Endodermal cell (in vitro differentiated cells): ENCODE data around the gene KIAA1671. TPM values are rescaled to one million over a fixed set of nuclear protein-coding genes. Genes with fewer than 3 reads are reported as not detected.

Experiments
- DNase-seq: peaks from one replicate; pipeline ENCODE4 v3.0.0-alpha.2; 2017
- H3K27ac ChIP-seq: 2 replicates; pipeline ENCODE4 v1.5.1; 2013; ENCODE audit warnings: mild to moderate bottlenecking, low read depth, low read length, moderate library complexity
- H3K27me3 ChIP-seq: 2 replicates; pipeline ENCODE4 v1.6.1; 2013; ENCODE audit warnings: mild to moderate bottlenecking, low read length, moderate library complexity; ENCODE audit not compliant: insufficient read depth, control insufficient read depth, poor library complexity, severe bottlenecking
- H3K36me3 ChIP-seq: 2 replicates; pipeline ENCODE4 v1.7.0; 2013; ENCODE audit warnings: mild to moderate bottlenecking, low read length, moderate library complexity; ENCODE audit not compliant: control insufficient read depth, insufficient read depth
- H3K4me1 ChIP-seq: one replicate; pipeline ENCODE4 v1.7.0; 2013; ENCODE audit warnings: low read length; ENCODE audit not compliant: control insufficient read depth, insufficient read depth
- H3K4me3 ChIP-seq: 2 replicates; pipeline ENCODE4 v1.5.1; 2013; ENCODE audit warnings: mild to moderate bottlenecking, low read length, moderate library complexity
- H3K9ac ChIP-seq: 2 replicates; pipeline ENCODE4 v1.6.1; 2013; ENCODE audit warnings: mild to moderate bottlenecking, low read length, moderate library complexity; ENCODE audit not compliant: poor library complexity, severe bottlenecking; ENCODE audit errors: extremely low read depth
- H3K9me3 ChIP-seq: 2 replicates; pipeline ENCODE4 v1.6.1; 2013; ENCODE audit warnings: mild to moderate bottlenecking, low read length, moderate library complexity; ENCODE audit not compliant: control insufficient read depth
- H3K27ac Mint-ChIP-seq: 2 replicates; pipeline ENCODE4 v1.8.0; 2020; ENCODE audit warnings: mixed read lengths
- H3K27me3 Mint-ChIP-seq: 2 replicates; pipeline ENCODE4 v1.8.0; 2021; ENCODE audit warnings: mild to moderate bottlenecking, mixed read lengths; ENCODE audit not compliant: insufficient read depth
- H3K36me3 Mint-ChIP-seq: 2 replicates; pipeline ENCODE4 v1.8.0; 2020; ENCODE audit warnings: low read depth, mixed read lengths
- H3K4me1 Mint-ChIP-seq: 2 replicates; pipeline ENCODE4 v1.8.0; 2020; ENCODE audit warnings: mixed read lengths
- H3K4me3 Mint-ChIP-seq: 2 replicates; pipeline ENCODE4 v1.8.0; 2020; ENCODE audit warnings: mild to moderate bottlenecking, moderate library complexity, mixed read lengths
- H3K9me3 Mint-ChIP-seq: 2 replicates; pipeline ENCODE4 v1.8.0; 2020; ENCODE audit warnings: mild to moderate bottlenecking, mixed read lengths
- CTCF ChIP-seq: fragments of 200-600 bp; sonication (generic); conservative IDR thresholded peaks from 2 replicates; pipeline ENCODE4 v1.5.0; 2021; ENCODE audit warnings: antibody characterized with exemption, mild to moderate bottlenecking
- WGBS, 2 experiments: methylation state at CpG; one replicate each; pipeline versions ENCODE4 v1.1.5 to v1.1.7; 2013; ENCODE audit warnings: missing lambda C conversion rate in 2 of 2, mixed read lengths in 1 of 2; ENCODE audit not compliant: insufficient coverage in 1 of 2, insufficient read length in 1 of 2; 5-methylcytosine and 5-hydroxymethylcytosine counted together
- total RNA-seq, 2 donors: library from RNA; stranded (reverse); fragmentation: NEBNext Ultra II Directional in 1 of 2; extraction: Animal tissue kit (Norgen Biotek cat#: 25700) in 1 of 2; gene quantifications; 2 replicates in 1 of 2; 3 replicates in 1 of 2; pipeline ENCODE4 v1.2.1, GENCODE V29; 2021

The KIAA1671 gene
- total RNA-seq, 2 donors from 2014 or later, result 38.8 to 43.7 TPM

GRCh38 chr22:24964441-24964840 lies 11.9 kb downstream of the KIAA1671 start:
- no peak for TF ChIP-seq CTCF

GRCh38 chr22:24965822-24966626 lies 13.5 kb downstream of the KIAA1671 start:
- H3K4me3 ChIP-seq, result no peak overlapping the region
- Mint-ChIP-seq H3K36me3 (peaks cover 21% of the 10 kb centered on the region), H3K4me3 (no peak overlapping the region), H3K4me1 (peaks cover 24% of the 10 kb centered on the region), H3K9me3 (no peaks in the 10 kb centered on the region), H3K27ac (peak overlapping the region; percentile 87), H3K27me3 (no peaks in the 10 kb centered on the region)
- H3K36me3 ChIP-seq, result peaks cover 16% of the 10 kb centered on the region
- no peak for DNase-seq
- no peaks in the 10 kb centered on the region for H3K27me3 ChIP-seq
- no peak overlapping the region for H3K27ac ChIP-seq
- H3K9ac ChIP-seq, result peak overlapping the region; percentile 49
- peaks cover 5% of the 10 kb centered on the region for H3K4me1 ChIP-seq
- 86 to 89% methylated on average over 6 to 9 of the region's 9 CpGs for WGBS, 2 experiments
- no peak for TF ChIP-seq CTCF
- peaks cover 5% of the 10 kb centered on the region for H3K9me3 ChIP-seq

More at GRCh38 chr22:24964441-24964840, 11.9 kb downstream of the KIAA1671 start:
- no peak overlapping the region for H3K27ac Mint-ChIP-seq
- WGBS, 2 experiments, result 96 to 100% methylated on average over 1 to 3 of the region's 3 CpGs
- H3K4me3 Mint-ChIP-seq, result no peak overlapping the region
- Histone ChIP-seq H3K9me3 (peaks cover 6% of the 10 kb centered on the region), H3K9ac (no peak overlapping the region), H3K4me1 (peaks cover 5% of the 10 kb centered on the region), H3K27me3 (no peaks in the 10 kb centered on the region), H3K36me3 (peaks cover 19% of the 10 kb centered on the region), H3K27ac (no peak overlapping the region), H3K4me3 (no peak overlapping the region)
- DNase-seq, result no peak
- no peaks in the 10 kb centered on the region for H3K27me3 Mint-ChIP-seq
- peaks cover 27% of the 10 kb centered on the region for H3K36me3 Mint-ChIP-seq
- H3K9me3 Mint-ChIP-seq, result no peaks in the 10 kb centered on the region
- peaks cover 14% of the 10 kb centered on the region for H3K4me1 Mint-ChIP-seq

DNA sequence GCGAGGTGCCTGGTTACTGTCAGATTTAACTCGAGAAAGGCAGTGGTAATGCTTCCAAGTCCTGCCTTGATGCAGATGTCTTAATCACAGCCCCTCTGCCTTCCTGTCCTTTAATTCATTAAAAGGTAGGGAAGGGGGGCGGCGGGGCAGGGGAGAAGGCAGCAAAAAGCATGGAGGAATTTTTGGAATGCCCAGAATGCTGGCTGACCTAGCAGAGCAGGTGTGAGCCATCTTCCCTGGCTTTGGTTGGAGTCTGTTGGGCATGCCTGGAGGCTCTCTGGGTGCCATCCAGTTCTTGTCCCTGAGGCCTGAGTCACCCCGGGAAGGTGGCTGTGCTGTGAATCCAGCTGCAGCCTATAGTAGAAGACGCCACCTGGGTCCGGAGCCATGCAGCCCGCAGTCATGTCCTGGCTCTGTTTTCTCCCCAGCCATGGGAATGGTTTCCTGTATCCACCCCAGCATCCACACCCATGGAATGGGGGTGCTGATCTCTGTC lies 15.6 kb downstream of the KIAA1671 start:
- H3K9me3 Mint-ChIP-seq, result no peaks in the 10 kb centered on the region
- Histone ChIP-seq H3K4me3 (no peak overlapping the region), H3K9me3 (no peaks in the 10 kb centered on the region), H3K27ac (no peak overlapping the region), H3K27me3 (no peaks in the 10 kb centered on the region), H3K9ac (no peak overlapping the region), H3K36me3 (peaks cover 4% of the 10 kb centered on the region), H3K4me1 (peaks cover 5% of the 10 kb centered on the region)
- H3K36me3 Mint-ChIP-seq, result peaks cover 11% of the 10 kb centered on the region
- H3K4me3 Mint-ChIP-seq, result no peak overlapping the region
- H3K27me3 Mint-ChIP-seq, result no peaks in the 10 kb centered on the region
- TF ChIP-seq CTCF, result no peak
- WGBS, 2 experiments, result 82 to 92% methylated on average over 5 to 8 of the region's 8 CpGs
- peaks cover 24% of the 10 kb centered on the region for H3K4me1 Mint-ChIP-seq
- H3K27ac Mint-ChIP-seq, result peak overlapping the region; percentile 85
- peak; percentile 94 for DNase-seq
